GM12878 (cell line): ENCODE results near the gene PRKRA. TPM values are rescaled to one million over a fixed set of nuclear protein-coding genes. Genes with fewer than 3 reads are reported as not detected.

Experiments used
- ATAC-seq: fragments of 200-7000 bp; cut with Tn5 transposase; 3 replicates; pipeline ENCODE4 v1.9.1; 2020; ENCODE audit warnings: mild to moderate bottlenecking, moderate library complexity
- BruUV-seq: library from RNA; stranded (reverse); fragments of 400-500 nt; replicated peaks from 2 replicates; lab custom pipeline; 2021; lab: Mats Ljungman, UMichigan
- CTCF ChIA-PET: fragments of 300-600 bp; sonication (Branson Sonifier 250); formaldehyde crosslinking; extraction: SDS; loops from one replicate; lab custom pipeline; 2021; ENCODE audit warnings: inconsistent platforms; lab: Yijun Ruan, JAX
- POLR2A ChIA-PET: fragments of 350-600 bp; formaldehyde crosslinking; extraction: SDS; loops from one replicate; lab custom pipeline; 2021; ENCODE audit warnings: inconsistent platforms; lab: Charles Lee
- RAD21 ChIA-PET: fragments of 300-600 bp; sonication (Branson Sonifier 250); formaldehyde crosslinking; loops from one replicate; lab custom pipeline; 2023; ENCODE audit warnings: antibody characterized with exemption; ENCODE audit not compliant: unreplicated experiment; lab: Charles Lee
- SMC1A ChIA-PET: fragments of 300-600 bp; sonication (Branson Sonifier 250); formaldehyde crosslinking; loops from one replicate; lab custom pipeline; 2023; ENCODE audit not compliant: unreplicated experiment, uncharacterized antibody; lab: Charles Lee
- DNase-seq: peaks from one replicate; pipeline ENCODE4 v3.0.0-alpha.2; 2011; ENCODE audit warnings: low read depth, low spot score
- FAIRE-seq: peaks from 3 replicates; lab custom pipeline; 2011; peaks lifted over from hg19 to GRCh38; lab: Jason Lieb, UNC
- H2AFZ ChIP-seq: 2 replicates; pipeline ENCODE4 v1.6.0; 2011; ENCODE audit warnings: low read depth, low read length, control low read depth; ENCODE audit not compliant: control insufficient read depth
- H3K27ac ChIP-seq: 2 replicates; pipeline ENCODE4 v1.5.1; 2011; ENCODE audit warnings: control low read depth; ENCODE audit not compliant: control insufficient read depth, insufficient read depth
- H3K27me3 ChIP-seq, 2 experiments: replicated peaks in 1 of 2; 2 replicates each; pipeline versions ENCODE4 v1.6.0 to v1.6.1; 2011; ENCODE audit warnings: low read length in 1 of 2; ENCODE audit not compliant: control insufficient read depth in 2 of 2, insufficient read depth in 2 of 2
- H3K36me3 ChIP-seq, 2 experiments: 2 replicates each; pipeline ENCODE4 v1.5.1; 2011; ENCODE audit warnings: low read length in 1 of 2; ENCODE audit not compliant: control insufficient read depth in 2 of 2, insufficient read depth in 2 of 2
- H3K4me1 ChIP-seq: 2 replicates; pipeline ENCODE4 v1.6.1; 2011; ENCODE audit warnings: mild to moderate bottlenecking, low read length, moderate library complexity, mixed read lengths; ENCODE audit not compliant: control insufficient read depth, insufficient read depth
- H3K4me2 ChIP-seq: 2 replicates; pipeline ENCODE4 v1.6.0; 2011; ENCODE audit warnings: control low read depth; ENCODE audit not compliant: control insufficient read depth, insufficient read depth
- H3K4me3 ChIP-seq: fragments of 200-600 bp; sonication (generic); 2 replicates; pipeline ENCODE4 v1.5.1; 2016
- H3K79me2 ChIP-seq: 2 replicates; pipeline ENCODE4 v1.6.0; 2011; ENCODE audit warnings: low read length; ENCODE audit not compliant: control insufficient read depth, insufficient read depth
- H3K9ac ChIP-seq: 2 replicates; pipeline ENCODE4 v1.8.0; 2011; ENCODE audit warnings: low read length, control low read depth, mixed read lengths; ENCODE audit not compliant: control insufficient read depth, insufficient read depth
- H3K9me3 ChIP-seq: replicated peaks from 3 replicates; pipeline ENCODE4 v1.5.1; 2011; ENCODE audit warnings: mild to moderate bottlenecking, low read length; ENCODE audit not compliant: control insufficient read depth, insufficient read depth
- H4K20me1 ChIP-seq: 2 replicates; pipeline ENCODE4 v1.6.0; 2011; ENCODE audit not compliant: control insufficient read depth, insufficient read depth
- BCL11A ChIP-seq: IDR thresholded peaks from 2 replicates; pipeline ENCODE4 v1.6.1; 2011; ENCODE audit warnings: low read depth, low read length
- BCL3 ChIP-seq: IDR thresholded peaks from 2 replicates; pipeline ENCODE4 v1.6.1; 2011; ENCODE audit warnings: borderline replicate concordance, low read depth, mild to moderate bottlenecking, moderate library complexity, low read length; ENCODE audit not compliant: insufficient read depth, poor library complexity, severe bottlenecking
- BMI1 ChIP-seq: fragments of 450-650 bp; IDR thresholded peaks from 2 replicates; pipeline ENCODE4 v1.6.1; 2016; ENCODE audit warnings: mild to moderate bottlenecking, moderate library complexity, borderline replicate concordance
- DPF2 ChIP-seq: fragments of 450-650 bp; IDR thresholded peaks from 2 replicates; pipeline ENCODE4 v1.6.1; 2017; ENCODE audit warnings: mild to moderate bottlenecking
- EP300 ChIP-seq, 2 experiments: fragments of 150-350 bp in 1 of 2; IDR thresholded peaks; 2 replicates each; pipeline ENCODE4 v1.6.1; 2011 to 2012; ENCODE audit warnings: low read depth in 2 of 2, low read length in 2 of 2, borderline replicate concordance in 1 of 2, improper control_type of control experiment in 1 of 2, inconsistent platforms in 1 of 2; ENCODE audit not compliant: control insufficient read depth in 1 of 2
- GATAD2B ChIP-seq: fragments of 450-650 bp; conservative IDR thresholded peaks from 2 replicates; pipeline ENCODE4 v1.6.1; 2017; ENCODE audit warnings: low read depth, mild to moderate bottlenecking, moderate library complexity
- KAT2A ChIP-seq: conservative IDR thresholded peaks from 2 replicates; pipeline ENCODE4 v1.6.1; 2011; ENCODE audit warnings: low read depth, low read length; ENCODE audit not compliant: control insufficient read depth
- MEF2B ChIP-seq: fragments of 450-650 bp; IDR thresholded peaks from 2 replicates; pipeline ENCODE4 v1.6.1; 2018; ENCODE audit warnings: mild to moderate bottlenecking, moderate library complexity; ENCODE audit not compliant: partially characterized antibody, poor library complexity, severe bottlenecking
- PAX5 ChIP-seq: IDR thresholded peaks from 2 replicates; pipeline ENCODE4 v1.6.1; 2011; ENCODE audit warnings: low read depth, low read length, borderline replicate concordance
- REST ChIP-seq: IDR thresholded peaks from 2 replicates; pipeline ENCODE4 v1.6.1; 2012; ENCODE audit warnings: mild to moderate bottlenecking, low read depth, low read length
- STAT1 ChIP-seq: fragments of 450-650 bp; conservative IDR thresholded peaks from 2 replicates; pipeline ENCODE4 v1.6.1; 2014; ENCODE audit warnings: antibody characterized with exemption, mild to moderate bottlenecking
- USF1 ChIP-seq: IDR thresholded peaks from 2 replicates; pipeline ENCODE4 v1.6.1; 2011; ENCODE audit warnings: borderline replicate concordance, low read depth, mild to moderate bottlenecking, moderate library complexity, mixed read lengths, low read length; ENCODE audit not compliant: insufficient read depth; ENCODE audit errors: extremely low read length
- ZNF207 ChIP-seq: fragments of 450-650 bp; IDR thresholded peaks from 2 replicates; pipeline ENCODE4 v1.6.1; 2014; ENCODE audit warnings: antibody characterized with exemption, mild to moderate bottlenecking, borderline replicate concordance
- in situ Hi-C: fragments of 300-500 bp; cut with MboI; formaldehyde crosslinking; loops from 9 replicates; pipeline ENCODE4 v1.14.3; 2018; ENCODE audit warnings: mixed read lengths
- intact Hi-C: fragments of 100-400 bp; cut with micrococcal nuclease; formaldehyde crosslinking; loops from one replicate; pipeline ENCODE4 v1.14.2; 2022; ENCODE audit not compliant: unreplicated experiment
- polyA plus RNA-seq, 11 experiments: library from polyadenylated mRNA; depleted of rRNA in 4 of 11; unstranded in 6 of 11; stranded (reverse) in 5 of 11; fragments of >200 nt; fragmentation: Nextera tagmentation in 4 of 11; fragmentation: Illumina TruSeq in 1 of 11; extraction: Ambion mirVana in 4 of 11; extraction: Trizol in 1 of 11; gene quantifications; 1 replicate in 1 of 11; 2 replicates in 10 of 11; pipeline versions ENCODE4 v1.2.1 to v1.2.3, GENCODE V29; 2011 to 2016; ENCODE audit warnings: inconsistent platforms in 2 of 11, missing spikeins in 2 of 11, low read depth in 1 of 11
- total RNA-seq, 4 experiments: library from RNA; depleted of rRNA in 3 of 4; stranded (reverse); fragments of >200 nt in 3 of 4; fragmentation: Illumina TruSeq in 1 of 4; extraction: Trizol in 1 of 4; gene quantifications; 2 replicates each; pipeline versions ENCODE4 v1.2.1 to v1.2.3, GENCODE V29; 2013 to 2021

PRKRA gene
- total and polyA plus RNA-seq, 10 of the 15 experiments (the other 5 are each of a cell fraction or from before 2014, with no cell fraction given), result 19.1 to 75.6 (median 51.7) TPM

- H3K36me3 ChIP-seq, result no peaks in the 10 kb centered on the region
- H3K4me3 ChIP-seq, result no peak overlapping the region
- intact Hi-C loops (loop anchor here (5.0 kb wide), 1 partner anchor 283 kb away; the partner anchor contains the start of gene RBM45), in situ Hi-C loops (no loop called here)
- ChIA-PET CTCF (interaction anchor here (0.6 to 19.4 kb wide), 10 partner anchors 10 to 412 kb away, joined by 3 to 702 read pairs (median 4); partner anchors contain the start of genes PJVK and PRKRA), SMC1A (interaction anchor here (0.5 to 18.1 kb wide), 11 partner anchors 9 to 1053 kb away, joined by 3 to 454 read pairs (median 4); partner anchors contain the start of gene RBM45), POLR2A (interaction anchor here (0.5 to 1.9 kb wide), 6 partner anchors 8 to 56 kb away, joined by 3 to 6 read pairs (median 4); partner anchors contain the start of genes PJVK and PRKRA), RAD21 (interaction anchor here (0.7 to 6.3 kb wide), 6 partner anchors 10 to 280 kb away, joined by 3 to 107 read pairs (median 4); no protein-coding TSS in a partner anchor)
- no peak overlapping the region for H3K27ac ChIP-seq
- H3K4me2 ChIP-seq, result no peak overlapping the region
- ATAC-seq, result no peak
- no peaks in the 10 kb centered on the region for H3K27me3 ChIP-seq
- H3K9me3 ChIP-seq, result no peaks in the 10 kb centered on the region
- TF ChIP-seq REST, result no peak
- TF ChIP-seq USF1, result no peak
- TF ChIP-seq BCL11A, result no peak
- no peak for TF ChIP-seq EP300 (IDR thresholded peaks at IDR 0.05; ENCODE audit: borderline replicate concordance in 1 of 2, control insufficient read depth in 1 of 2, low read depth in 2 of 2, low read length in 2 of 2)
- TF ChIP-seq KAT2A, result no peak
- TF ChIP-seq DPF2, result no peak
- TF ChIP-seq BMI1, result no peak
- no peak for TF ChIP-seq GATAD2B
- no peak for TF ChIP-seq ZNF207
- TF ChIP-seq MEF2B, result no peak
- no peak for TF ChIP-seq BCL3
- no peak for TF ChIP-seq PAX5
- no peak for TF ChIP-seq STAT1
- no peaks in the 10 kb centered on the region for H4K20me1 ChIP-seq
- no peaks in the 10 kb centered on the region for H3K4me1 ChIP-seq
- no peak overlapping the region for H3K9ac ChIP-seq
- BruUV-seq, result no TSS peak
- no peak for FAIRE-seq
- no peak for DNase-seq
- no peaks in the 10 kb centered on the region for H3K79me2 ChIP-seq
- H2AFZ ChIP-seq, result no peak overlapping the region
These were observed 56.1 kb downstream of the PRKRA start for GRCh38 chr2:178394859-178395258.
